HEK293 (cell line): ENCODE measurements around the gene VASP.

Experiments used
- FEZF1 ChIP-seq: fragments of 450-650 bp; formaldehyde crosslinking; IDR thresholded peaks from 2 replicates; pipeline ENCODE4 v1.5.1; 2016; ENCODE audit warnings: missing biosample characterization, missing genetic modification characterization
- MEIS1 ChIP-seq: sonication (generic); formaldehyde crosslinking; IDR thresholded peaks from 2 replicates; pipeline ENCODE4 v1.8.1; 2022; ENCODE audit warnings: missing genetic modification reagents, mild to moderate bottlenecking, borderline replicate concordance
- MZF1 ChIP-seq: fragments of 450-650 bp; formaldehyde crosslinking; IDR thresholded peaks from 2 replicates; pipeline ENCODE4 v1.5.1; 2017; ENCODE audit warnings: missing biosample characterization, missing genetic modification characterization, borderline replicate concordance
- PATZ1 ChIP-seq: fragments of 450-650 bp; formaldehyde crosslinking; IDR thresholded peaks from 2 replicates; pipeline ENCODE4 v1.5.1; 2016; ENCODE audit warnings: missing biosample characterization, missing genetic modification characterization
- TCF7L2 ChIP-seq: IDR thresholded peaks from 2 replicates; pipeline ENCODE4 v1.6.1; 2011; ENCODE audit warnings: low read depth, mild to moderate bottlenecking, inconsistent platforms, low read length, moderate library complexity, borderline replicate concordance
- YY1 ChIP-seq: fragments of 450-650 bp; formaldehyde crosslinking; IDR thresholded peaks from 2 replicates; pipeline ENCODE4 v1.5.1; 2018; ENCODE audit warnings: missing biosample characterization, missing genetic modification characterization
- ZBTB6 ChIP-seq: fragments of 450-650 bp; formaldehyde crosslinking; IDR thresholded peaks from 2 replicates; pipeline ENCODE4 v1.5.1; 2017; ENCODE audit warnings: missing biosample characterization, missing genetic modification characterization
- ZBTB7A ChIP-seq: fragments of 450-650 bp; formaldehyde crosslinking; IDR thresholded peaks from 2 replicates; pipeline ENCODE4 v1.5.1; 2016; ENCODE audit warnings: low read depth, missing biosample characterization, missing genetic modification characterization
- ZFP37 ChIP-seq: fragments of 450-650 bp; formaldehyde crosslinking; IDR thresholded peaks from 2 replicates; pipeline ENCODE4 v1.5.1; 2016; ENCODE audit warnings: missing biosample characterization, missing genetic modification characterization
- ZNF146 ChIP-seq: fragments of 450-650 bp; formaldehyde crosslinking; IDR thresholded peaks from 2 replicates; pipeline ENCODE4 v1.5.1; 2016; ENCODE audit warnings: missing biosample characterization, missing genetic modification characterization
- ZNF169 ChIP-seq: fragments of 450-650 bp; formaldehyde crosslinking; IDR thresholded peaks from 2 replicates; pipeline ENCODE4 v1.5.1; 2016; ENCODE audit warnings: missing biosample characterization, missing genetic modification characterization
- ZNF175 ChIP-seq: fragments of 450-650 bp; formaldehyde crosslinking; IDR thresholded peaks from 2 replicates; pipeline ENCODE4 v1.5.1; 2016; ENCODE audit warnings: missing biosample characterization, missing genetic modification characterization
- ZNF184 ChIP-seq: fragments of 450-650 bp; IDR thresholded peaks from 2 replicates; pipeline ENCODE4 v1.5.1; 2018; ENCODE audit warnings: missing biosample characterization, mild to moderate bottlenecking, missing genetic modification characterization
- ZNF223 ChIP-seq: fragments of 450-650 bp; formaldehyde crosslinking; IDR thresholded peaks from 2 replicates; pipeline ENCODE4 v1.5.1; 2016; ENCODE audit warnings: missing biosample characterization, missing genetic modification characterization
- ZNF292 ChIP-seq: fragments of 450-650 bp; formaldehyde crosslinking; IDR thresholded peaks from 2 replicates; pipeline ENCODE4 v1.5.1; 2016; ENCODE audit warnings: low read depth, missing biosample characterization, missing genetic modification characterization, borderline replicate concordance
- ZNF37A ChIP-seq: fragments of 450-650 bp; IDR thresholded peaks from 2 replicates; pipeline ENCODE4 v1.5.1; 2018; ENCODE audit warnings: missing biosample characterization, missing genetic modification characterization
- ZNF416 ChIP-seq: fragments of 450-650 bp; formaldehyde crosslinking; IDR thresholded peaks from 2 replicates; pipeline ENCODE4 v1.5.1; 2016; ENCODE audit warnings: missing biosample characterization, missing genetic modification characterization
- ZNF530 ChIP-seq: fragments of 450-650 bp; formaldehyde crosslinking; IDR thresholded peaks from 2 replicates; pipeline ENCODE4 v1.5.1; 2016; ENCODE audit warnings: low read depth, missing biosample characterization, missing genetic modification characterization
- ZNF548 ChIP-seq: fragments of 450-650 bp; formaldehyde crosslinking; IDR thresholded peaks from 2 replicates; pipeline ENCODE4 v1.5.1; 2016; ENCODE audit warnings: missing biosample characterization, missing genetic modification characterization
- ZNF558 ChIP-seq: fragments of 450-650 bp; formaldehyde crosslinking; IDR thresholded peaks from 2 replicates; pipeline ENCODE4 v1.5.1; 2016; ENCODE audit warnings: missing biosample characterization, missing genetic modification characterization
- ZNF560 ChIP-seq: fragments of 450-650 bp; formaldehyde crosslinking; IDR thresholded peaks from 2 replicates; pipeline ENCODE4 v1.5.1; 2017; ENCODE audit warnings: missing biosample characterization, missing genetic modification characterization, borderline replicate concordance
- ZNF654 ChIP-seq: fragments of 450-650 bp; formaldehyde crosslinking; IDR thresholded peaks from 2 replicates; pipeline ENCODE4 v1.5.1; 2016; ENCODE audit warnings: low read depth, missing biosample characterization, missing genetic modification characterization
- ZNF660 ChIP-seq: fragments of 450-650 bp; IDR thresholded peaks from 2 replicates; pipeline ENCODE4 v1.5.1; 2018; ENCODE audit warnings: missing biosample characterization, mild to moderate bottlenecking, missing genetic modification characterization
- ZNF664 ChIP-seq: fragments of 450-650 bp; formaldehyde crosslinking; IDR thresholded peaks from 2 replicates; pipeline ENCODE4 v1.5.1; 2016; ENCODE audit warnings: missing biosample characterization, missing genetic modification characterization
- ZNF76 ChIP-seq: fragments of 450-650 bp; formaldehyde crosslinking; IDR thresholded peaks from 2 replicates; pipeline ENCODE4; 2016; ENCODE audit warnings: low read depth, missing biosample characterization, missing genetic modification characterization, borderline replicate concordance
- ZNF830 ChIP-seq: fragments of 450-650 bp; IDR thresholded peaks from 2 replicates; pipeline ENCODE4 v1.5.0; 2018; ENCODE audit warnings: missing biosample characterization, missing genetic modification characterization, low read depth, mild to moderate bottlenecking, moderate library complexity
- ZNF837 ChIP-seq: fragments of 450-650 bp; formaldehyde crosslinking; IDR thresholded peaks from 2 replicates; pipeline ENCODE4 v1.5.1; 2016; ENCODE audit warnings: missing biosample characterization, missing genetic modification characterization
- TF ChIP-seq, protein P1 (sequence below): fragments of 450-650 bp; formaldehyde crosslinking; IDR thresholded peaks from 2 replicates; pipeline ENCODE4 v1.5.1; 2016; ENCODE audit warnings: missing biosample characterization, missing genetic modification characterization
- TF ChIP-seq, protein P2 (sequence below): fragments of 450-650 bp; formaldehyde crosslinking; IDR thresholded peaks from 2 replicates; pipeline ENCODE4 v1.5.1; 2016; ENCODE audit warnings: missing biosample characterization, missing genetic modification characterization, borderline replicate concordance
- TF ChIP-seq, protein P3 (sequence below): fragments of 450-650 bp; formaldehyde crosslinking; IDR thresholded peaks from 2 replicates; pipeline ENCODE4 v1.5.1; 2016; ENCODE audit warnings: missing biosample characterization, missing genetic modification characterization

VASP gene

GRCh38 chr19:45485305-45486077 is 21.8 kb upstream of the VASP start (continued):
- TF ChIP-seq ZBTB7A (tag by site-specific recombination) (no peak), ZNF146 (tag by site-specific recombination) (no peak), MZF1 (tag by site-specific recombination) (no peak), PATZ1 (tag by site-specific recombination) (peak; percentile 94), ZNF664 (tag by site-specific recombination) (no peak), ZNF76 (tag by site-specific recombination) (peak; percentile 98), ZNF37A (no peak), ZNF223 (no peak), ZNF660 (tag by site-specific recombination) (peak; percentile 14; the same call in 1 of the 2 replicates), ZNF654 (tag by site-specific recombination) (peak; percentile 65), ZBTB6 (tag by site-specific recombination) (no peak), ZNF184 (no peak), ZNF292 (tag by site-specific recombination) (no peak), ZNF169 (no peak), ZNF416 (tag by site-specific recombination) (no peak), ZNF560 (tag by site-specific recombination) (no peak), YY1 (tag by site-specific recombination) (no peak), ZNF558 (tag by site-specific recombination) (no peak), FEZF1 (tag by site-specific recombination) (no peak), TCF7L2 (no peak), ZNF175 (tag by site-specific recombination) (no peak), ZNF830 (no peak), ZNF530 (tag by site-specific recombination) (no peak), MEIS1 (no peak), ZNF548 (tag by site-specific recombination) (no peak), ZNF837 (no peak), ZFP37 (tag by site-specific recombination) (peak; percentile 50; the same call in 1 of the 2 replicates)
- TF ChIP-seq, protein P1, sequence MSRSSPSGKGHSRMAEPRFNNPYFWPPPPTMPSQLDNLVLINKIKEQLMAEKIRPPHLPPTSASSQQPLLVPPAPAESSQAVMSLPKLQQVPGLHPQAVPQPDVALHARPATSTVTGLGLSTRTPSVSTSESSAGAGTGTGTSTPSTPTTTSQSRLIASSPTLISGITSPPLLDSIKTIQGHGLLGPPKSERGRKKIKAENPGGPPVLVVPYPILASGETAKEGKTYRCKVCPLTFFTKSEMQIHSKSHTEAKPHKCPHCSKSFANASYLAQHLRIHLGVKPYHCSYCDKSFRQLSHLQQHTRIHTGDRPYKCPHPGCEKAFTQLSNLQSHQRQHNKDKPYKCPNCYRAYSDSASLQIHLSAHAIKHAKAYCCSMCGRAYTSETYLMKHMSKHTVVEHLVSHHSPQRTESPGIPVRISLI (tag by site-specific recombination), result no peak
- TF ChIP-seq, protein P2, sequence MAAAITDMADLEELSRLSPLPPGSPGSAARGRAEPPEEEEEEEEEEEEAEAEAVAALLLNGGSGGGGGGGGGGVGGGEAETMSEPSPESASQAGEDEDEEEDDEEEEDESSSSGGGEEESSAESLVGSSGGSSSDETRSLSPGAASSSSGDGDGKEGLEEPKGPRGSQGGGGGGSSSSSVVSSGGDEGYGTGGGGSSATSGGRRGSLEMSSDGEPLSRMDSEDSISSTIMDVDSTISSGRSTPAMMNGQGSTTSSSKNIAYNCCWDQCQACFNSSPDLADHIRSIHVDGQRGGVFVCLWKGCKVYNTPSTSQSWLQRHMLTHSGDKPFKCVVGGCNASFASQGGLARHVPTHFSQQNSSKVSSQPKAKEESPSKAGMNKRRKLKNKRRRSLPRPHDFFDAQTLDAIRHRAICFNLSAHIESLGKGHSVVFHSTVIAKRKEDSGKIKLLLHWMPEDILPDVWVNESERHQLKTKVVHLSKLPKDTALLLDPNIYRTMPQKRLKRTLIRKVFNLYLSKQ (tag by site-specific recombination), result no peak
- TF ChIP-seq, protein P3, sequence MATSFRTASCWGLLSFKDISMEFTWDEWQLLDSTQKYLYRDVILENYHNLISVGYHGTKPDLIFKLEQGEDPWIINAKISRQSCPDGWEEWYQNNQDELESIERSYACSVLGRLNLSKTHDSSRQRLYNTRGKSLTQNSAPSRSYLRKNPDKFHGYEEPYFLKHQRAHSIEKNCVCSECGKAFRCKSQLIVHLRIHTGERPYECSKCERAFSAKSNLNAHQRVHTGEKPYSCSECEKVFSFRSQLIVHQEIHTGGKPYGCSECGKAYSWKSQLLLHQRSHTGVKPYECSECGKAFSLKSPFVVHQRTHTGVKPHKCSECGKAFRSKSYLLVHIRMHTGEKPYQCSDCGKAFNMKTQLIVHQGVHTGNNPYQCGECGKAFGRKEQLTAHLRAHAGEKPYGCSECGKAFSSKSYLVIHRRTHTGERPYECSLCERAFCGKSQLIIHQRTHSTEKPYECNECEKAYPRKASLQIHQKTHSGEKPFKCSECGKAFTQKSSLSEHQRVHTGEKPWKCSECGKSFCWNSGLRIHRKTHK (tag by site-specific recombination), result no peak
